ENCODE results near the gene CCT2. TPM values are rescaled to one million over a fixed set of nuclear protein-coding genes. Genes with fewer than 3 reads are reported as not detected.

Gene CCT2
- total RNA-seq, 1 donor from 2014 or later: 490 TPM

DNA sequence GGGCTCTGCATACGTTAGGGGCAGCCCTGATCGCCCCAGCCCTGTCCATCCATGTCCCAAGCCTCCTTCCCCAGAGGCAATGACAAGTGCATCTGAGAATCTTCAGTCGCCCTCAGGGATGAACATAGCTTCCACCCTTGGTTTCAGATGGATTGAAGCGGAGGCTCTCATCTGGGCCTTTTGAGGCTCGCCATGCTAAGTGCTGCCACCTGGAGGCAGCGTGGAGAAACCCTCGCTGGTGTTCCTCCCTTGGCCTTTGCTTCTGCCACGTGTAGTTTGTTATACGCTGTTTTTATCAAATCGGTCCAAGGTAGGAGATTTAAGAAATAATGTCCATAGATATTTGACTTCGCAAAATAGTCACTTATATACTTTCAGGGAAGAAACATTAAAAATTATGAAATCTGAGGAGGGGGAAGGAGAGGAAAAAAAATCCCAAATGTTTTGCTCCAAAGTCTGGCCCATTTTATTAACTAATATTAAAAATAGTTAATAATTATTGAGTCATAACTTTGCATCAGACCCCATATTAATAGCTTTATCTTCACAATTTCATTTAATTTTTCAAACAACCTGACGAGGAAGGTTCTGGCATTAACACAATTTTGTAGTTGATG, 54.2 kb downstream of the CCT2 start:
- peaks cover 2% of the 10 kb centered on the region for H3K4me1 Mint-ChIP-seq
- intact Hi-C loops (cut with micrococcal nuclease): loop anchor here (1.0 to 5.0 kb wide), 3 partner anchors 167 to 349 kb away; partner anchors contain the start of gene FRS2
- no peaks in the 10 kb centered on the region for H3K36me3 Mint-ChIP-seq (ENCODE audit: low read depth)
- peaks cover 2% of the 10 kb centered on the region for H3K27me3 Mint-ChIP-seq
- H3K4me3 Mint-ChIP-seq: no peak overlapping the region
- H3K9me3 Mint-ChIP-seq: no peaks in the 10 kb centered on the region
- H3K27ac Mint-ChIP-seq: no peak overlapping the region
- DNase-seq: peak; percentile 88

DNA sequence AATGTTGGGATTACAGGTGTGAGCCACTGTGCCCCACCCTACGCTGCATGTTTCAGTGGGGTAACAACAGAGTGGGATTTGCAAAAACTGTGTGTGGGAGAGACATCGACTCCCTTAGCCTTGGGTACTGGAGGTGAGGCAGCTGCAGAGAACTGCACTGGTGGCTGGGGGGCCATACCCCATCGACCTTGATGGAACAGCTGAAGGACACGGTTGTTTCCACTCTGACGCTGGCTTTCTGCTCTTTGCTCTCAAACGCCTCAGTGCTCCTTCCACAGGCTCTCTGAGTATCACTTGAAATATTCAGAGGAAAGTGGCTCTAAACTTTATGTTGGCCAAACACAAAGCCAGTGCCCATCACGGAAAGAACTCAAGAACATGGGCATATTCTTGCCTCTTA, 56.3 kb downstream of the CCT2 start:
- H3K36me3 Mint-ChIP-seq (ENCODE audit: low read depth): no peaks in the 10 kb centered on the region
- no peak overlapping the region for H3K27ac Mint-ChIP-seq
- intact Hi-C loops (cut with micrococcal nuclease): no loop called here
- H3K4me3 Mint-ChIP-seq: no peak overlapping the region
- H3K27me3 Mint-ChIP-seq: peaks cover 5% of the 10 kb centered on the region
- H3K9me3 Mint-ChIP-seq: no peaks in the 10 kb centered on the region
- no peak for DNase-seq
- H3K4me1 Mint-ChIP-seq: peaks cover 2% of the 10 kb centered on the region

DNA sequence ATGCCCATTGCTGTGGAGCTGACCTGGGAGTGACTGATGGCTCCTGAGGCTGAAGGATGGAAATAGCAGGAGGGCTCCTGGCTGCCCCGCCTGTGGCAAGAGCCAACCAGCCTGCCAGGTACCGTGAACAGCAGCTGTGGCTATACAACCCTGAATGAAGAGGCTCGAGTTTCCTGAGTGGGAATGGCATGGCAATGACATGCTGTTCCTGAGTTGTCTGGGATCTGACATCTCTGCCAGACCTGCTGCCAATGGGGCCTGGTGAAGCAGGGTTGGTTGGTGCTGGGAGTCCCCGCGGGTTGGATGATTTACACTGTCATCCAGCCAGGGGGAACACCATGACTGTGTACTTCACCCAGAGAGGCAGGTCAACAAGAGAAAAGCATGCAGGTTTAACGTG, 57.3 kb downstream of the CCT2 start:
- Mint-ChIP-seq H3K27ac (no peak overlapping the region), H3K4me3 (no peak overlapping the region), H3K9me3 (no peaks in the 10 kb centered on the region), H3K36me3 (ENCODE audit: low read depth) (no peaks in the 10 kb centered on the region), H3K4me1 (peaks cover 2% of the 10 kb centered on the region), H3K27me3 (peaks cover 9% of the 10 kb centered on the region)
- intact Hi-C loops (cut with micrococcal nuclease): no loop called here
- DNase-seq: no peak

DNA sequence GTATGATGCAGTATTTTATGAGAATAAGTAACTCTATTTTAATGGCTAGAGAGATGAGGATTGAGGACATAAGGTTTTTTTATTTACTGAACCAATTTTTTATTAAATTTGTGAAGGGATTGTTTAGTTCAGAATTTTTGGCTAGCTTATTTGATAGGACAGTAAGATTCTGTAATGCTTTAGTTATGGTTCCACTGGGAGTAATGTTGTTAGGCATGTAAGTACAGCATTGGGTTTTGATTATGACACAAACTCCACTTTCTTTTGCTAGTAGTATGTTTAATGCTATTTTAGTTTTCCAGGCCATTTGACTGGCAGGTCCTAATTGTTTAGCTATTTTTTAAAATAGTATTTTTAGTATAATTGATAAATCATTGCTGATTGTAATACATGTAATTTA, 59.3 kb downstream of the CCT2 start:
- Mint-ChIP-seq H3K9me3 (no peaks in the 10 kb centered on the region), H3K27me3 (peaks cover 15% of the 10 kb centered on the region), H3K36me3 (ENCODE audit: low read depth) (no peaks in the 10 kb centered on the region), H3K27ac (no peak overlapping the region), H3K4me1 (peaks cover 1% of the 10 kb centered on the region), H3K4me3 (no peak overlapping the region)
- intact Hi-C loops (cut with micrococcal nuclease): no loop called here
- DNase-seq: no peak

DNA sequence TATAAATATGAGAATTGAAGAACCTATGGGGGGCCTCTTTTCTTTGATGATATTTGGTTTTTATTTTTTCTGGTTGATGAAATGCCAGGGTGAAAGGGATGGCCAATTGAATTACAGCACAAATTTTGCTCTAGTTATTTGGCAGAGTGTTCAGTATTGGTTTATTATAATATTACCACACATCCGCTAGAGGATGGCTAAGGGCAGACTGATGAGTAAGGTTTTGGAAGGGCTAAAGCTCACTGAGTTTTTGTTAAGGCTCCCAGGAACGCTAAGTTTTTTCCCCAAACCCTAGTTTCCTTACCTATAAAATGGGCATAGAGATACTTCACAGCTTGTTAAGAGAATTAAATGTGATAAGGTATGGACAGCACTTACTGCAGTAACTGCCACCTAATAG, 59.8 kb downstream of the CCT2 start:
- Mint-ChIP-seq H3K27ac (no peak overlapping the region), H3K36me3 (ENCODE audit: low read depth) (no peaks in the 10 kb centered on the region), H3K4me1 (no peaks in the 10 kb centered on the region), H3K9me3 (no peaks in the 10 kb centered on the region), H3K27me3 (peaks cover 18% of the 10 kb centered on the region), H3K4me3 (no peak overlapping the region)
- intact Hi-C loops (cut with micrococcal nuclease): no loop called here
- DNase-seq: no peak

DNA sequence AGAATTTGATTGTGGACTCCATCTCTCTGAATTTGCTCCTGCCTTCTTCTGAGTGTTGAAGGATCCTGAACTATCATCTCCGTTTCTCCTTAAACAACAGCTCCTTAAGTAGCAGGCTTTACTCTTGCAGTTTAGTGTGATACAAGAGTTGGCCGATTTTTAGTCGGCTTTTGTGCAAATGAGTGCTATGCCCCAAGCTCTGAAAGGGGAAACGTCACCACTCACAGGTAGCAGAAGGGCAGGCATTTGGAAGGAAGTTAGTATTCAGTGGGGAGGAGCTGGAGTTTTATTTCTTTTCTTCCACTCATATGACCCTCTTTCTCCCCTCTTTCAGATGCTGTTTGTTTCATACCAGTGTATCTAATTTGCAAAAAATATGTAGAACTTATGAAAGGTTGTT, 61.9 kb downstream of the CCT2 start:
- H3K9me3 Mint-ChIP-seq: no peaks in the 10 kb centered on the region

DNA sequence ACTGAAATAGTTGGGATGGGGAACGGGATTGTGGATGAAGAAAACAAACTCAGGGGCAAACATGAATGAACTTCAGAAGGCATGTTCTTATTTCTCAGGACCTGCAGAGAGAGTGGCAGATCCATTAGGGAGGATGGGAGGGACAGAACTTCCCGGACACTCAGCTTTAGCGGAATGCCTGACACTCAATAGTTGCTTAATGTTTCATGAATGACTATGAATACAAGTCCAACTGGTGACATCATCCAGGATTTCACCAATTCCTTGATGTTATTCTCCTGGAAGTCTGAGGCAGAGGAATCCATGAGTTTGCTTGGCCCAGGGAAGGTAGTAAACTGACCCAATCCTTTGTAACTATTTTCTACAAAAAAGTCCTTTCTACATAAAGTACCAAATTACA, 63.2 kb downstream of the CCT2 start:
- no peak overlapping the region for H3K27ac Mint-ChIP-seq
- no peak for DNase-seq
- H3K9me3 Mint-ChIP-seq: no peaks in the 10 kb centered on the region
- intact Hi-C loops (cut with micrococcal nuclease): no loop called here
- H3K4me3 Mint-ChIP-seq: no peak overlapping the region
- H3K36me3 Mint-ChIP-seq (ENCODE audit: low read depth): no peaks in the 10 kb centered on the region
- peaks cover 24% of the 10 kb centered on the region for H3K27me3 Mint-ChIP-seq
- no peaks in the 10 kb centered on the region for H3K4me1 Mint-ChIP-seq

More for the DNA sequence above, 61.9 kb downstream of the CCT2 start:
- H3K36me3 Mint-ChIP-seq (ENCODE audit: low read depth): no peaks in the 10 kb centered on the region
- H3K4me1 Mint-ChIP-seq: no peaks in the 10 kb centered on the region
- H3K27me3 Mint-ChIP-seq: peaks cover 24% of the 10 kb centered on the region
- no peak for DNase-seq
- no peak overlapping the region for H3K27ac Mint-ChIP-seq
- no peak overlapping the region for H3K4me3 Mint-ChIP-seq
- intact Hi-C loops (cut with micrococcal nuclease): no loop called here

DNA sequence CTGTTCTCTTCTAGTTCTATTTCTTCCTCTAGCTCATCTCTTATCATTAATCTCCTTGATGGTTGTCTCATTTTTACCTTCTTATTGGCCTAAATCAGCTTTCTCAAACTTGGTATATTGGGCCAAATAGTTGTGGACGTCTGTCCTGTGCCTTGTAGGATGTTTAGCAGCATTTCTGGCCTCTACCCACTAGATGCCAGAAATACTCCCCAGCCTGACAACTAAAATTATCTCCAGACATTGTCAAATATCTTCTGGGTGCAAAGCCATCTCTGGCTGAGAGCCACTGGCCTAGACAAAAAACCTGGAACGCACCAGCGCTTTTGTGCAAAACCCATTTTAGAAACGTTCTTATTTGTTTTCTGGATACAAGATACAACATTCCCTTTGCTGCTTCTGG, 64.3 kb downstream of the CCT2 start:
- intact Hi-C loops (cut with micrococcal nuclease): no loop called here
- DNase-seq: no peak
- peaks cover 21% of the 10 kb centered on the region for H3K27me3 Mint-ChIP-seq
- H3K4me1 Mint-ChIP-seq: no peaks in the 10 kb centered on the region
- H3K9me3 Mint-ChIP-seq: no peaks in the 10 kb centered on the region
- no peak overlapping the region for H3K4me3 Mint-ChIP-seq
- no peak overlapping the region for H3K27ac Mint-ChIP-seq
- H3K36me3 Mint-ChIP-seq (ENCODE audit: low read depth): no peaks in the 10 kb centered on the region

Other genes starting within 250 kb of the CCT2 start
- not detected in 2 replicates for gene LYZ, start 237.1 kb upstream of the CCT2 start, total RNA-seq
- 37.9 and 41.8 TPM in 2 replicates for gene YEATS4, start 225.7 kb upstream of the CCT2 start, total RNA-seq
- gene FRS2, start 115.1 kb upstream of the CCT2 start, total RNA-seq: 12.1 and 13.6 TPM in 2 replicates
- not detected in 2 replicates for gene LRRC10, start 25.4 kb downstream of the CCT2 start, total RNA-seq
- gene BEST3, start 113.8 kb downstream of the CCT2 start, total RNA-seq: not detected in 2 replicates
- gene RAB3IP, start 153.4 kb downstream of the CCT2 start, total RNA-seq: 28.5 and 33.6 TPM in 2 replicates
- gene MYRFL, start 239.8 kb downstream of the CCT2 start, total RNA-seq: not detected in 2 replicates